ENCODE data around the gene EIPR1.

DNA sequence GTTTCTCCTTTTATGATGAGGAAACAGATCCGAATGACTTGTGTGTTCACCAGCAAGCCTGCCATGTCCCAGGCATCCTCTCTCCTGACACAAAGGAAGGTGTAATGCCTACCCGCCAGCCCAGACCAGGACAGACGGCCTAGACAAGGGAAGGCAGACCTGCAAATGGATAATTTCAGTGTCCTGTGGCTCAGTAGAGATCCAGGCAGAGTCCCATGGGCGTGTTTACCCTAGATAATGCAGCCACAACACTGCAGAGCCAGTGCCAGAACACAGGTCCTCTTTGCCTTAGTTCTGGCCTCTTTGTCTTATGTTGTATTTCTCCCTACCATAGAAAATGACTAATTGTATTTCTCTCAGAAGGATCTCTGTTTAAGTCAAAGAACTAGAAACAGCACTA, 14.6 kb upstream of the EIPR1 start:
- TF ChIP-seq YY1 (IDR thresholded peaks at IDR 0.05; ENCODE audit: insufficient read depth, insufficient read length), result no peak
- no peak for TF ChIP-seq ZNF274 (IDR thresholded peaks at IDR 0.05; ENCODE audit: low read depth, low read length)
